Measurements from ENCODE around the gene LITAFD. TPM values are rescaled to one million over a fixed set of nuclear protein-coding genes. Genes with fewer than 3 reads are reported as not detected.
A peak's percentile ranks its signal among the peaks of the same experiment; 100 is the strongest.
"Not testable (repeated sequence)": the region's sequence is repeated elsewhere in the genome, so short reads cannot be mapped to it uniquely, and the experiment has no call there.

LITAFD gene
- total RNA-seq, 1 donor from 2014 or later, result not detected

DNA sequence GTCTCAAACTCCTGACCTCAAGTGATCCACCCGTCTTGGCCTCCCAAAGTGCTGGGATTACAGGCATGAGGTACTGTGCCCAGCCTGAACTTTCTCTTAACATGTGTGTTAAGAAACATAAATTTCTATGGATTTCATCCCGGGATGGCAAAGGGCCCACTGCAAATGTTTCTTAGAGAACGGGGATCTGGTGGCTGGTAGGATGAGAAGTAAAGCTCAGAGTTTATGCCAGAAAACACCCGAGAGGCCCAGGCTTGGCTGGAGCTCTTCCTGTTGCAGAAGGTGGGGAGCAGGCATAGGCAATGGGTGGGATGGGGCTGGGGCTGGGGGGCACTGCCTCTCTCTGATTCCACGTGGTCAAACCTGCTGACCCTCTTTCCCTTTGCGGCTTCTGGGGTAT, 7.8 kb upstream of the LITAFD start:
- H3K4me2 ChIP-seq (ENCODE audit: low read length), result no peak overlapping the region
- H3K4me3 Mint-ChIP-seq (ENCODE audit: unreplicated experiment), result no peak overlapping the region
- TF ChIP-seq EZH2 (IDR thresholded peaks at IDR 0.05; ENCODE audit: insufficient read depth, low read length), result no peak
- TF ChIP-seq, protein P1, sequence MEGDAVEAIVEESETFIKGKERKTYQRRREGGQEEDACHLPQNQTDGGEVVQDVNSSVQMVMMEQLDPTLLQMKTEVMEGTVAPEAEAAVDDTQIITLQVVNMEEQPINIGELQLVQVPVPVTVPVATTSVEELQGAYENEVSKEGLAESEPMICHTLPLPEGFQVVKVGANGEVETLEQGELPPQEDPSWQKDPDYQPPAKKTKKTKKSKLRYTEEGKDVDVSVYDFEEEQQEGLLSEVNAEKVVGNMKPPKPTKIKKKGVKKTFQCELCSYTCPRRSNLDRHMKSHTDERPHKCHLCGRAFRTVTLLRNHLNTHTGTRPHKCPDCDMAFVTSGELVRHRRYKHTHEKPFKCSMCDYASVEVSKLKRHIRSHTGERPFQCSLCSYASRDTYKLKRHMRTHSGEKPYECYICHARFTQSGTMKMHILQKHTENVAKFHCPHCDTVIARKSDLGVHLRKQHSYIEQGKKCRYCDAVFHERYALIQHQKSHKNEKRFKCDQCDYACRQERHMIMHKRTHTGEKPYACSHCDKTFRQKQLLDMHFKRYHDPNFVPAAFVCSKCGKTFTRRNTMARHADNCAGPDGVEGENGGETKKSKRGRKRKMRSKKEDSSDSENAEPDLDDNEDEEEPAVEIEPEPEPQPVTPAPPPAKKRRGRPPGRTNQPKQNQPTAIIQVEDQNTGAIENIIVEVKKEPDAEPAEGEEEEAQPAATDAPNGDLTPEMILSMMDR (IDR thresholded peaks at IDR 0.05; ENCODE audit: insufficient read depth, low read depth, low read length), result no peak
- peaks cover 12% of the 10 kb centered on the region for H3K4me1 Mint-ChIP-seq (ENCODE audit: low read depth, unreplicated experiment)
- H3K9me3 ChIP-seq (ENCODE audit: insufficient read depth, low read depth, low read length), result no peaks in the 10 kb centered on the region
- no peaks in the 10 kb centered on the region for H3K36me3 Mint-ChIP-seq (ENCODE audit: low read depth, unreplicated experiment)
- FAIRE-seq (no peak), DNase-seq (ENCODE audit: low read depth) (no peak)
- no peaks in the 10 kb centered on the region for H3K27me3 Mint-ChIP-seq (ENCODE audit: low read depth, unreplicated experiment)
- H3K79me2 ChIP-seq (ENCODE audit: insufficient read depth, low read length), result no peaks in the 10 kb centered on the region
- no peak overlapping the region for H3K9ac ChIP-seq (ENCODE audit: low read length)
- H4K20me1 ChIP-seq (ENCODE audit: insufficient read depth, low read length), result no peaks in the 10 kb centered on the region
- H3K27ac Mint-ChIP-seq (ENCODE audit: unreplicated experiment), result peak overlapping the region; percentile 41
- no peaks in the 10 kb centered on the region for H3K36me3 ChIP-seq (ENCODE audit: insufficient read depth, low read length)
- peaks cover 22% of the 10 kb centered on the region for H3K4me1 ChIP-seq (ENCODE audit: insufficient read depth, low read length)
- H3K9me3 Mint-ChIP-seq (ENCODE audit: unreplicated experiment), result no peaks in the 10 kb centered on the region
- H3K27ac ChIP-seq (ENCODE audit: low read depth, low read length), result no peak overlapping the region
- H3K27me3 ChIP-seq (ENCODE audit: insufficient read depth, low read length), result no peaks in the 10 kb centered on the region
- no peak overlapping the region for H2AFZ ChIP-seq (ENCODE audit: low read depth, low read length)
- no peak overlapping the region for H3K4me3 ChIP-seq (ENCODE audit: insufficient read depth, low read depth, low read length)

DNA sequence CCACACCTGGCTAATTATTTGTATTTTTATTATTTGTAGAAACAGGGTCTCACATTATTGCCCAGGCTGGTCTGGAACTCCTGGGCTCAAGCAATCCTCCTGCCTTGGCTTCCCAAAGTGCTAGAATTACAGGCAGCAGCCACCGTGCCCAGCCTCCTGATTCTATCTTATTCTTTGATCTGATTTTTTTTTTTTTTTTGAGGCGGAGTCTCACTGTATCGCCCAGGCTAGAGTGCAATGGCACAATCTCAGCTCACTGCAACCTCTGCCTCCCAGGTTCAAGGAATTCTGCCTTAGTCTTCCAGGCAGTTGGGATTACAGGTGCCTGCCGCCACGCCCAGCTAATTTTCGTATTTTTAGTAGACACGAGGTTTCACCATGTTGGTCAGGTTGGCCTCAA, 6.8 kb upstream of the LITAFD start:
- H3K27ac ChIP-seq (ENCODE audit: low read depth, low read length); H3K36me3 ChIP-seq (ENCODE audit: insufficient read depth, low read length); H3K36me3 Mint-ChIP-seq (ENCODE audit: low read depth, unreplicated experiment); H3K27me3 Mint-ChIP-seq (ENCODE audit: low read depth, unreplicated experiment); H4K20me1 ChIP-seq (ENCODE audit: insufficient read depth, low read length); DNase-seq (ENCODE audit: low read depth); H3K27ac Mint-ChIP-seq (ENCODE audit: unreplicated experiment); H3K9me3 Mint-ChIP-seq (ENCODE audit: unreplicated experiment); H3K27me3 ChIP-seq (ENCODE audit: insufficient read depth, low read length); H3K9me3 ChIP-seq (ENCODE audit: insufficient read depth, low read depth, low read length); H3K4me3 ChIP-seq (ENCODE audit: insufficient read depth, low read depth, low read length); H3K4me2 ChIP-seq (ENCODE audit: low read length); H3K4me3 Mint-ChIP-seq (ENCODE audit: unreplicated experiment); H3K79me2 ChIP-seq (ENCODE audit: insufficient read depth, low read length); H2AFZ ChIP-seq (ENCODE audit: low read depth, low read length); FAIRE-seq; H3K9ac ChIP-seq (ENCODE audit: low read length): not testable (repeated sequence)
- peaks cover 11% of the 10 kb centered on the region for H3K4me1 Mint-ChIP-seq (ENCODE audit: low read depth, unreplicated experiment)
- H3K4me1 ChIP-seq (ENCODE audit: insufficient read depth, low read length), result peaks cover 19% of the 10 kb centered on the region

DNA sequence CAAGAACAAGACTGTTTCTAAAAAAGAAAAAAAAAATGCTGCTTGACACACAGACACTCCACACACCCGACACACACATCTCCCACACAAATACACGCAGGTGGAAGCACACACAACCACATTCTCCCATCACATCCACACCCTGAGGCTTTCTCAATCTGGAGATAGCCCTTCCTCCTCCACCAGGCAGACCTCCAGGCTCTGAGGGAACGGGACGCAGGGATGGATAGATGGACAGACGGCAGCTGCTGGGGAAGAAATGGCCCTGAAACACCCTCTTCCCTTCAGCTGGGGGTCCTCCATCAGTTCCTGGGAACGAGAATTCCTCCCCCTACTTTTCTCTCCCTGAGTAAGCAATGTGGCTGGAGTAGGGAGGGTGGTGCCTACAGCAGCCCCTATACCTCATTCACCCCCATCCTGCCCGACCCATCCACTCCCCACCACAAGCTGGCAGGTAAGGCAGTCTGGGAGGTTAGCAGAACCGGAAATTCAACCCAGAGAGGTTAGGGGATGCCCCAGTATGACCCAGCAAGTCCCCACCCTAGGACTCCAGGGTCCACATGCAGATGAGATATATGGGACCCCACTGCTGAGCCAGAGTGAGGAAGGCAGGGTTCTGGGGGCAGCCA, 4.1 kb upstream of the LITAFD start:
- Mint-ChIP-seq H3K27me3 (ENCODE audit: low read depth, unreplicated experiment) (no peaks in the 10 kb centered on the region), H3K27ac (ENCODE audit: unreplicated experiment) (peak overlapping the region; percentile 69), H3K4me3 (ENCODE audit: unreplicated experiment) (no peak overlapping the region), H3K4me1 (ENCODE audit: low read depth, unreplicated experiment) (peaks cover 7% of the 10 kb centered on the region), H3K9me3 (ENCODE audit: unreplicated experiment) (no peaks in the 10 kb centered on the region), H3K36me3 (ENCODE audit: low read depth, unreplicated experiment) (no peaks in the 10 kb centered on the region)
- H3K27me3 ChIP-seq (ENCODE audit: insufficient read depth, low read length), result no peaks in the 10 kb centered on the region
- H3K4me1 ChIP-seq (ENCODE audit: insufficient read depth, low read length), result peaks cover 11% of the 10 kb centered on the region
- H4K20me1 ChIP-seq (ENCODE audit: insufficient read depth, low read length), result no peaks in the 10 kb centered on the region
- H3K79me2 ChIP-seq (ENCODE audit: insufficient read depth, low read length), result no peaks in the 10 kb centered on the region
- peak overlapping the region; percentile 69 for H3K4me2 ChIP-seq (ENCODE audit: low read length)
- H3K27ac ChIP-seq (ENCODE audit: low read depth, low read length), result peak overlapping the region; percentile 52
- peak overlapping the region; percentile 20 for H3K9ac ChIP-seq (ENCODE audit: low read length)
- no peak overlapping the region for H2AFZ ChIP-seq (ENCODE audit: low read depth, low read length)
- H3K4me3 ChIP-seq (ENCODE audit: insufficient read depth, low read depth, low read length), result no peak overlapping the region
- H3K9me3 ChIP-seq (ENCODE audit: insufficient read depth, low read depth, low read length), result no peaks in the 10 kb centered on the region
- FAIRE-seq (no peak), DNase-seq (ENCODE audit: low read depth) (no peak)
- no peak for TF ChIP-seq EZH2 (IDR thresholded peaks at IDR 0.05; ENCODE audit: insufficient read depth, low read length)
- TF ChIP-seq, protein P1 (IDR thresholded peaks at IDR 0.05; ENCODE audit: insufficient read depth, low read depth, low read length), result no peak
- no peaks in the 10 kb centered on the region for H3K36me3 ChIP-seq (ENCODE audit: insufficient read depth, low read length)

Data from astrocyte (in vitro differentiated cells and primary cell).